HG03108 (cell line): ENCODE results near the gene STK39.
A peak's percentile ranks its signal among the peaks of the same experiment; 100 is the strongest.

ENCODE experiments used
- ATAC-seq: cut with Tn5 transposase; IDR thresholded peaks from one replicate; pipeline ENCODE4 v1.9.1; 2021; ENCODE audit warnings: moderate library complexity; ENCODE audit not compliant: unreplicated experiment

STK39 gene

GRCh38 chr2:168021800-168022587, 225.4 kb downstream of the STK39 start:
- ATAC-seq: no peak

GRCh38 chr2:168015274-168015953, 232.0 kb downstream of the STK39 start:
- ATAC-seq: no peak

- no peak for ATAC-seq
Observed at GRCh38 chr2:168009900-168010299, 237.5 kb downstream of the STK39 start.

- no peak for ATAC-seq
Observed at GRCh38 chr2:168008646-168009195, 238.7 kb downstream of the STK39 start.

GRCh38 chr2:168006498-168006897, 240.9 kb downstream of the STK39 start:
- no peak for ATAC-seq

GRCh38 chr2:168005586-168005985, 241.8 kb downstream of the STK39 start:
- ATAC-seq: no peak

GRCh38 chr2:168003876-168004275, 243.5 kb downstream of the STK39 start:
- ATAC-seq: no peak

- ATAC-seq: peak; percentile 64
Observed at GRCh38 chr2:168002021-168002553, 245.3 kb downstream of the STK39 start.

- ATAC-seq: no peak
Observed at GRCh38 chr2:167992278-167992677, 255.1 kb downstream of the STK39 start.

- ATAC-seq: no peak
Observed at GRCh38 chr2:167990062-167990461, 257.3 kb downstream of the STK39 start.

- no peak for ATAC-seq
Observed at GRCh38 chr2:167988296-167988695, 259.1 kb downstream of the STK39 start.

GRCh38 chr2:167987558-167987957, 259.8 kb downstream of the STK39 start:
- ATAC-seq: no peak

- ATAC-seq: no peak
Observed at GRCh38 chr2:167987026-167987425, 260.4 kb downstream of the STK39 start.

- no peak for ATAC-seq
Observed at GRCh38 chr2:167986223-167986622, 261.2 kb downstream of the STK39 start.

GRCh38 chr2:167981945-167982344, 265.4 kb downstream of the STK39 start:
- ATAC-seq: no peak

GRCh38 chr2:167980439-167980838, 267.0 kb downstream of the STK39 start:
- no peak for ATAC-seq

GRCh38 chr2:167972746-167973145, 274.6 kb downstream of the STK39 start:
- no peak for ATAC-seq

GRCh38 chr2:167972020-167972419, 275.4 kb downstream of the STK39 start:
- ATAC-seq: no peak

GRCh38 chr2:167966937-167967913, 280.2 kb downstream of the STK39 start:
- no peak for ATAC-seq

- no peak for ATAC-seq
Observed at GRCh38 chr2:167965907-167966761, 281.3 kb downstream of the STK39 start.
